Keratinocyte (primary cell): ENCODE results near the gene SELENOF.

Source experiments
- CTCF ChIP-seq, 3 experiments: IDR thresholded peaks in 1 of 3; conservative IDR thresholded peaks in 1 of 3; optimal IDR thresholded peaks in 1 of 3; 2 replicates in 2 of 3; 3 replicates in 1 of 3; pipeline versions ENCODE3 to v1.5.1; 2011; ENCODE audit warnings: low read length in 3 of 3, mild to moderate bottlenecking in 3 of 3, moderate library complexity in 2 of 3, control low read depth in 1 of 3, inconsistent platforms in 1 of 3; ENCODE audit not compliant: insufficient read depth in 2 of 3; ENCODE audit errors: extremely low read depth in 1 of 3
- EZH2 ChIP-seq: IDR thresholded peaks from one replicate; pipeline ENCODE4 v1.6.1; 2012; ENCODE audit warnings: inconsistent platforms, mild to moderate bottlenecking, low read length, moderate library complexity

GRCh38 chr1:86825319-86825718, 88.6 kb downstream of the SELENOF start:
- no peak for TF ChIP-seq CTCF (optimal IDR thresholded peaks at IDR 0.05 in 1 of 3, IDR thresholded peaks at IDR 0.05 in 1 of 3, conservative IDR thresholded peaks at IDR 0.05 in 1 of 3; ENCODE audit: extremely low read depth in 1 of 3, insufficient read depth in 2 of 3, low read length in 3 of 3)
- no peak for TF ChIP-seq EZH2
